HG03342 (cell line): Measurements from ENCODE around the gene FGF8.

Experiments
- ATAC-seq: cut with Tn5 transposase; IDR thresholded peaks from one replicate; pipeline ENCODE4 v1.9.1; 2021; ENCODE audit warnings: mild to moderate bottlenecking, moderate library complexity; ENCODE audit not compliant: unreplicated experiment

The FGF8 gene

GRCh38 chr10:101782811-101783735 is 7.2 kb upstream of the FGF8 start, which contains the start of gene NPM3:
Gene NPM3 (minus strand): TSS chr10:101783446. CDS start chr10:101783390, 56 bp downstream.
- peak; percentile 54 for ATAC-seq

- no peak for ATAC-seq
These were observed 6.3 kb upstream of the FGF8 start for GRCh38 chr10:101781984-101782810.

GRCh38 chr10:101781655-101781983 is 5.7 kb upstream of the FGF8 start:
- ATAC-seq, result no peak

- no peak for ATAC-seq
These were observed 5.1 kb upstream of the FGF8 start for GRCh38 chr10:101780818-101781654.

GRCh38 chr10:101780187-101780817 is 4.4 kb upstream of the FGF8 start:
- no peak for ATAC-seq

GRCh38 chr10:101779544-101780186 is 3.8 kb upstream of the FGF8 start:
- ATAC-seq, result no peak

GRCh38 chr10:101778781-101779543 is 3.0 kb upstream of the FGF8 start:
- ATAC-seq, result no peak

- no peak for ATAC-seq
These were observed 2.4 kb upstream of the FGF8 start for GRCh38 chr10:101778151-101778780.

- no peak for ATAC-seq
These were observed 1.8 kb upstream of the FGF8 start for GRCh38 chr10:101777619-101778145.

- ATAC-seq, result no peak
These were observed 375 bp upstream of the FGF8 start for GRCh38 chr10:101776161-101776817.

- no peak for ATAC-seq
These were observed 1.2 kb downstream of the FGF8 start for GRCh38 chr10:101774589-101775272.

- no peak for ATAC-seq
These were observed 1.9 kb downstream of the FGF8 start for GRCh38 chr10:101773923-101774588.

- ATAC-seq, result no peak
These were observed 2.8 kb downstream of the FGF8 start for GRCh38 chr10:101772895-101773761.

GRCh38 chr10:101772017-101772894 is 3.7 kb downstream of the FGF8 start:
- ATAC-seq, result no peak

- ATAC-seq, result no peak
These were observed 4.5 kb downstream of the FGF8 start for GRCh38 chr10:101771380-101771779.
